ENCODE measurements around the gene MAGED2.

- TF ChIP-seq GATA2 (IDR thresholded peaks at IDR 0.05; ENCODE audit: low read depth, low read length) (no peak), GATA3 (IDR thresholded peaks at IDR 0.05; ENCODE audit: low read depth, low read length) (no peak)
Measured at GRCh38 chrX:54785901-54786300, 21.6 kb upstream of the MAGED2 start.
